Renal cortex interstitium (tissue), 11 donors: ENCODE data around the gene ASGR1. TPM values are rescaled to one million over a fixed set of nuclear protein-coding genes. Genes with fewer than 3 reads are reported as not detected.
A peak's percentile ranks its signal among the peaks of the same experiment; 100 is the strongest.

Experiments
- DNase-seq, 11 donors: peaks; one replicate each; pipeline ENCODE4 v3.0.0-alpha.2; 2013; ENCODE audit warnings: low read depth in 9 of 11, low spot score in 4 of 11; ENCODE audit errors: extremely low read depth in 1 of 11
- polyA plus RNA-seq, 3 donors: library from polyadenylated mRNA; unstranded; fragments of 120-200 nt; gene quantifications; one replicate each; pipeline ENCODE4 v1.2.1, GENCODE V29; 2013; ENCODE audit not compliant: insufficient read length in 3 of 3

Gene ASGR1
- polyA plus RNA-seq, 3 donors, result 6.1 to 10.7 (median 7.2) TPM

- DNase-seq, result no peak
Measured at GRCh38 chr17:7218758-7219157, 39.6 kb upstream of the ASGR1 start.

GRCh38 chr17:7218166-7218565 lies 39.0 kb upstream of the ASGR1 start:
- DNase-seq, result no peak

DNA sequence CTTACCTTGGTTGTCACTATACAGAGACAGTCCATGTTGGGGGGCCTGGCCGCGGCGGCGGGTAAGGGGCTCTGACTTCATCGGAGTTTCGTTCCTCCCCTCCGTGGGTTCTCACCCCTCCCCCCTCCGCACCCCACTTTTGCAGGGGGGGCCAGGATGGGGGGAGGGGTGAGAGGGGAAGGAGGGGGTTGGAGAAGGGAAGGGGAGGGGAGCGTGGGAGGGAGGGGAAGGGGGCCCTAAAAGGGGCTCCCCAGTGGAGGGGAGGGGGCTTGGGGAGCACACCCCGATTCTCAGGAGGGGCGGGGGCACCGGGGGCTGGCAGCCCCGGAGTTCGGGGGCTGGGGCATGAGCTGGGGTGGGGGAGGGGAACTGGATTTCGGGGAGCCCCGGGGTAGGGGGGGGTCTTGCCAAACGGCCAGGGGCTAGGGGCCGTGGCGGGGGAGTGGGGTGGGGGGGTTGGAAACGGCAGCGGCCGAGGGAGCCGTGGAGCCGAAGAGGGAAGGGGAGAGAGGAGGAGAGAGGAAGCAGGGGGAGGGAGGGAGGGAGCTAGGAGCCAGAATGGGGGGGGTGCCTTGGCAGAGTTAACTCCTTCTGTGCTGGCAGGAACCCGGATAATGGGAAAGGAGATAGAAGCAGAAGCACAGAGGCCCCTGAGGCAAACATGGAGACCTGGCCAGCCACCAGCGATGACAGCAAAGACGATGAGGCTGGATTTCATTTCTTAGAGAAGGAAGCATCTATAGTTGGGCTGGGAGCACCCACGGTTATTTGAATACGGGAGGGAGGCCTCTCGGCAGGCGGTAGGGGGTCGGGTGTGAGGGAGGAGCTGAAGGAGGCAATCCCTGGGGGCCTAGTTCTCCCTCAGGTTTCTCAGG lies 38.2 kb upstream of the ASGR1 start:
- DNase-seq, result peak in 4 of 11 donors; percentile 76 to 80 (median 78)

- no peak for DNase-seq
Measured at GRCh38 chr17:7216242-7217112, 37.3 kb upstream of the ASGR1 start.

- DNase-seq, result no peak
Measured at GRCh38 chr17:7215652-7216180, 36.5 kb upstream of the ASGR1 start.

GRCh38 chr17:7215136-7215638 lies 36.0 kb upstream of the ASGR1 start:
- peak in 4 of 11 donors; percentile 83 to 94 (median 88) for DNase-seq

- DNase-seq, result peak in 10 of 11 donors; percentile 94 to 98 (median 98)
Measured at GRCh38 chr17:7214300-7215135, 35.3 kb upstream of the ASGR1 start.

GRCh38 chr17:7213895-7214299 lies 34.7 kb upstream of the ASGR1 start:
- peak in 10 of 11 donors; percentile 84 to 95 (median 90) for DNase-seq

DNA sequence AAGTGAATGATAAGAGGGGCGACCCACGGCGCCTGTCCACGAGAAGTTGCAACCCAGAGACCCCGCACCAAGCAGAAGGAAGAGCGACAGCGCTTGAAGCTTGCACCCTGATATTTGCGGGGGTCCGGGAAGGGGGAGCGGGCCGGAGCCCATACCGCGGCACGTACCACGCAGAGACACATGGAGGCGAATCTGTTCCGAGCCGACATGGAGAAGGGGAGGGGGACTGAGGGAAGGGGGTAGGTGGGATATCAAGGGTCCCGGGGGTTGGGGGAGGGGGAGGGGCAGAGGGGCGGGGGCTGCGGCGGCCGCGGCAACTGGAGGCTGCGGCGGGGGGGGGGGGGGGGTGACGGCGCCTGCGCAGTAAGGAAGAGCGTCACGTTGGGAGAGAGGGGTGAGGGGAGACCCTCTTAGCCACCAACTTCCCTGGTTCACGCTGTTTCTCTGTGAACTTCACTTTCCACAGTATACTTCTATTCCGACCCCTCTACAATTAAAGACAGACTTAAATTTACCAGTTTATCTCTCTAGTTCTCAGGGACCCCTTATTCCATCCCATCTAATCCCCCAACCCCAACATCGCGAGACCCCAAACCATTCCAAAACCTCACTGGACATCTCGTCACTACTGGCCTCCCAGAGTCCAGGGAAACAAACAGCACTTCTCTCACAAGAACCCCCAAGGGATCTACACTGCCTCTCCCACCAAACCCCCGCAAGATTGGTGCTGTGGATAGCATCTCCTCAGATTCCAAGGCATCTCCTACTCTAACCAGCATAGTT lies 32.5 kb upstream of the ASGR1 start:
- DNase-seq, result no peak

GRCh38 chr17:7208754-7209460 lies 29.7 kb upstream of the ASGR1 start:
- no peak for DNase-seq

- no peak for DNase-seq
Measured at GRCh38 chr17:7208027-7208571, 28.9 kb upstream of the ASGR1 start.

DNA sequence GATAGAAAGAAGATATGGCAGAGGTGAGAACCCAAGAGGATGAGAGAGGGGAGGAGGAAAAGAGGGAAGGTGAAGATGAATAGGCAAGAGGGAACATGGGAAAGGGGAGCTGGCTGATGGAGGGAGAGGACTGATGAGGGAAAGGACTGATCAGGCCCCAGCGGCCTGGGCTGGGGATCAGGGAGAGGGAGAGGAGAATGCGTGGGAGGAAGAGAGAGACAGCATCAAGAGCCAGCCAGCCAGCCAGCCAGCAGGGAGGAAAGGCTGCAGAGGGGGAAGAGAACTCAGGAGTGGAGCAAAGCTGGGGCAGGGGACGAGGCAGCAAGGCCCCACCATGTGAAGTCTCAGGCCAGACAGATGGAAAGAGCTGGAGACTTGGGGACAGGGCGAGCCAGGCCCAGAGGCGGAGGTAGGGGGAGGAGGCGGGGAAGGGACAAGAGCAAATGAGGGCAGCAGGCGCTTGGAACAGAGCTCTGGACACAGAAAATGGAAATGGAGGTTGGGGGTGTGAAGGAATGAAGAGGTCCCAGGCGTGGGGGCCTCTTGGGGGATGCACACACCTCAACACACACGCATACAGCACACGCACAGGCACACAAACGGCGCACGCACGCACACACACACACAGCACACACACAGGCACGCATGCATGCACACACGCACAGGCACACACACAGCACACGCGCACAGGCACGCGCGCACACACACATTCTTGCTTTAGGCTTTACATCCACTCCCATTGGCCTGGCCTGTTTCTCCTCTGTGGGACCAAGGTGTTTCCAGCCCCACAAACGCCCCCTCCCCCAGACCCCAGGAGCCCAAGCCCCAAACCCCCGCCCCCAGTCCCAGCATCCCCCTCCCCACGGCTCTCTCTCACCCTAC lies 28.2 kb upstream of the ASGR1 start:
- DNase-seq, result no peak

DNA sequence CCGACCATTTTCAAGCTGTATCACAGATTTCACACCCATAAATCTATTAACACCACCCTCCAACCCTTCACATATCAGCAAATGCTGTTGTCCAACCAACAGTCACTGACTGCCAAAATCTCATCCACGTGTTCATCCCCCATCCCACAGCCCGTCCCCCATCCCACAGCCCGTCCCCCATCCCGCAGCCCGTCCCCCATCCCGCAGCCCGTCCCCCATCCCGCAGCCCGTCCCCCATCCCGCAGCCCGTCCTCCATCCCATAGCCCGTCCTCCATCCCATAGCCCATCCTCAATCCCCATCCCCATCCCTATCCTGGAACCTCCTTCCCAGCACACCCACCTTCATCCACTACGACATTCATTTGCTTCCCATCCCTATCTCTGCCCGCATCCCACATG lies 26.4 kb upstream of the ASGR1 start:
- DNase-seq, result no peak

DNA sequence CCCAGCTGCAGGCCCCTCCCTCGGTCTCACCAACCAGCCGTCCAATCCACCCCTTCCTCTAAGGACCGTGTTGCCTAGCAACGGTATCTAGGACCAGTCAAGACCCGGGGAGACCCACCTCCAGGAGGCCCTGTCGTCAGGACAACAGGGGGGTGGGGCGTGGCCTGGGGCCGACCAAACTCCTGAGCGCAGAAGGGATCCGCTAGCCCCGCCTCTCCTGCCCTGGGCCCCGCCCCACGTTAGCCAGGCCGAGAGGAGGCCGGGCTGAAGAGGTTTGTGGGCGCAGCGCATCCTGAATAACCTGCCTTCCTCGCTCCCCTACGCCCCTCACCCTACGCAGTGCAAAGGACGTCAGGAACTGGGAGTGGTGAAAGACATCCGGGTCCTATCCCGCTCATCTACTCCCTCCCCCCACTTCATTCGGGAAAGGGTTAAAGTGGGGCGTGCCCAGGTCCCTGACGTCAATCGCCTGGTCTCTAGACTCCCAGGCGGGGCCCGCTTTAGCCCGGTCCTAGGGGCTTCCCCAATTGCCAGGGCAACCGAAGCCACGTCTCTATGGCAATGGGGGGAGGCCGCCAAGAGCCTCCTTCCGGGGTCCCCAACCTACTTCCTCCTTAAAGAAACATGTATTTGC lies 25.8 kb upstream of the ASGR1 start:
- DNase-seq, result peak in 9 of 11 donors; percentile 76 to 85 (median 80)

GRCh38 chr17:7204336-7204735 lies 25.2 kb upstream of the ASGR1 start:
- DNase-seq, result no peak

DNA sequence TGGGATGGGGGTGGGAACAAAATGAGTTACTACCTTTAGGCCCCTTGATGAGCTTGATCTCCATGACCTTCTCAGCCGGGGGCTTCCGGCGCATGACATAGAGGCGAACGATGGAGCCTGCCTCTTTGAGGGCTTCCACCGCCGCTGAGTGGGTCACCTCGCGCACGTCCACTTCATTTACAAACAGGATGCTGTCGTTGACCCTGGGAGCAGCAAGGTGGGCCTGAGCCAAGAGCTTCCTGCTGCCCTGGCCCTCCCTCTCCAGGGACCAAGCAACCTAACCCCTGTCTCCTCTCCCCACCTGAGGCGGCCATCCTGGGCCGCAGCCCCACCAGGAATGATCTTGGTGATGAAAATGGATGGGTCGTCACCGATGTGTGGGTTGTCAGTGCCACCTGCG lies 24.2 kb upstream of the ASGR1 start:
- DNase-seq, result no peak
